ENCODE results near the gene FAM124B. TPM values are rescaled to one million over a fixed set of nuclear protein-coding genes. Genes with fewer than 3 reads are reported as not detected.

Gene FAM124B
- total RNA-seq, 4 donors from 2014 or later = 0.47 to 7.3 (median 2.6) TPM

DNA sequence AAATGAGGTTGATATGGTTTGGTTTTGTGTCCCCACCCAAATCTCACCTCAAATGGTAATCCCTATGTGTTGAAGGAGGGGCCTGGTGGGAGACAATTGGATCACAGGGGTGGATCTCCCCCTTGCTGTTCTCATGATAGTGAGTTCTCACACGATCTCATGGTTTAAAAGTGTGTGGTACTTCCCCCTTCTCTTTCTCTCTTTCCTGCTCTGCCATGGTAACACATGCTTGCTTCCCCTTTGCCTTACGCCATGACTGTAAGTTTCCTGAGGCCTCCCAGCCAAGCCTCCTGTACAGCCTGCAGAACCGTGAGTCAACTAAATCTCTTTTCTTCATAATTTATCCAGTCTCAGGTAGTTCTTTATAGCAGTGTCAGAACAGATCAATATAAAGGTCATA is 24.7 kb upstream of the FAM124B start:
- H3K4me1 ChIP-seq = no peaks in the 10 kb centered on the region
- WGBS, 2 donors (ENCODE audit: low coverage in 1 of 2) = 64 to 69% methylated on average over 3 of the region's 3 CpGs
- H3K27ac ChIP-seq = no peak overlapping the region
- no peaks in the 10 kb centered on the region for H3K27me3 ChIP-seq
- no peak overlapping the region for H3K4me3 ChIP-seq
- TF ChIP-seq, protein P1, sequence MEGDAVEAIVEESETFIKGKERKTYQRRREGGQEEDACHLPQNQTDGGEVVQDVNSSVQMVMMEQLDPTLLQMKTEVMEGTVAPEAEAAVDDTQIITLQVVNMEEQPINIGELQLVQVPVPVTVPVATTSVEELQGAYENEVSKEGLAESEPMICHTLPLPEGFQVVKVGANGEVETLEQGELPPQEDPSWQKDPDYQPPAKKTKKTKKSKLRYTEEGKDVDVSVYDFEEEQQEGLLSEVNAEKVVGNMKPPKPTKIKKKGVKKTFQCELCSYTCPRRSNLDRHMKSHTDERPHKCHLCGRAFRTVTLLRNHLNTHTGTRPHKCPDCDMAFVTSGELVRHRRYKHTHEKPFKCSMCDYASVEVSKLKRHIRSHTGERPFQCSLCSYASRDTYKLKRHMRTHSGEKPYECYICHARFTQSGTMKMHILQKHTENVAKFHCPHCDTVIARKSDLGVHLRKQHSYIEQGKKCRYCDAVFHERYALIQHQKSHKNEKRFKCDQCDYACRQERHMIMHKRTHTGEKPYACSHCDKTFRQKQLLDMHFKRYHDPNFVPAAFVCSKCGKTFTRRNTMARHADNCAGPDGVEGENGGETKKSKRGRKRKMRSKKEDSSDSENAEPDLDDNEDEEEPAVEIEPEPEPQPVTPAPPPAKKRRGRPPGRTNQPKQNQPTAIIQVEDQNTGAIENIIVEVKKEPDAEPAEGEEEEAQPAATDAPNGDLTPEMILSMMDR (IDR thresholded peaks at IDR 0.05) = no peak
- TF ChIP-seq POLR2A (IDR thresholded peaks at IDR 0.05) (no peak), POLR2AphosphoS5 (IDR thresholded peaks at IDR 0.05) (no peak), EP300 (IDR thresholded peaks at IDR 0.05) (no peak)
- peaks cover 0 to 7% (median 0%) of the 10 kb centered on the region in 3 donors for H3K9me3 ChIP-seq
- ATAC-seq = no peak
- no peaks in the 10 kb centered on the region for H3K36me3 ChIP-seq

DNA sequence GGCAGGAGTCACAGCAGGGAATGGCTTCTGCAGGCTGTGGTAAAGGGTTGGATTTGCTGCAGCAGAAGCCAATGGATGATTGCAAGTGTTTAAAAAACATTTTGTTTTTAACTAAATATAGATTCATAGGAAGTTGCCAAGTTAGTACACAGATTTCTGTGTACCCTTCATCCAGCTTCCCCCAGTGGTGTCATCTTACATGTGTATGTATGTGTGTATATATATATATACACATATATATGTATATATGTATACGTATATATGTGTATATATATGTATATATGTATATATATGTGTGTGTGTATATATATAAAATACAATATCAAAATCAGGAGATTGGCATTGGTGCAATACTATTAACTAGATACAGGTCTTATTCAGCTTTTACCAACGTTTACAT is 19.2 kb upstream of the FAM124B start:
- 71 to 87% methylated on average over 2 of the region's 2 CpGs for WGBS, 2 donors (ENCODE audit: low coverage in 1 of 2)
- H3K4me3 ChIP-seq = no peak overlapping the region
- no peaks in the 10 kb centered on the region for H3K4me1 ChIP-seq
- no peak overlapping the region for H3K27ac ChIP-seq
- H3K36me3 ChIP-seq = no peaks in the 10 kb centered on the region
- no peaks in the 10 kb centered on the region for H3K9me3 ChIP-seq
- ATAC-seq = no peak
- H3K27me3 ChIP-seq = no peaks in the 10 kb centered on the region
- TF ChIP-seq POLR2AphosphoS5 (IDR thresholded peaks at IDR 0.05) (no peak), EP300 (IDR thresholded peaks at IDR 0.05) (no peak), POLR2A (IDR thresholded peaks at IDR 0.05) (no peak)
- TF ChIP-seq, protein P1 (IDR thresholded peaks at IDR 0.05) = no peak

DNA sequence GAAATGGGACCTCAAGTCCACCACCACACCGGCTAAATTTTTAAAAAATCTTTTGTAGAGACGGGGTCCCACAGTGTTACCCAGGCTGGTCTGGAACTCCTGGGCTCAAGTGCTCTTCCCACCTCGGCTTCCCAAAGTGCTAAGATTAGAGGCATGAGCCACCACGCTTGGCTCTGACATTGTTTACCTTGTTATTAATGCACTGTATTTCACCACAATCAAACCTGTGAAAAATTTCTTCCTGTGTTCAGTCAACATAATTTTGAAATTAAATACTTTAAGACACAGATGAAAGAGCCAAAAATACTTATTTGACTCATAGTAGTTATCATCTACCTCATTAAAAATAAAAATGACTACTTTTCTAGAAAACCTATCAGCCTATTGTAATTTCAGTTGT is 16.0 kb upstream of the FAM124B start:
- H3K4me1 ChIP-seq = no peaks in the 10 kb centered on the region
- no peak for TF ChIP-seq POLR2AphosphoS5 (IDR thresholded peaks at IDR 0.05)
- TF ChIP-seq, protein P1 (IDR thresholded peaks at IDR 0.05) = no peak
- TF ChIP-seq EP300 (IDR thresholded peaks at IDR 0.05) = no peak
- TF ChIP-seq POLR2A (IDR thresholded peaks at IDR 0.05) = no peak
- H3K9me3 ChIP-seq = no peaks in the 10 kb centered on the region
- no peaks in the 10 kb centered on the region for H3K36me3 ChIP-seq
- no peak for ATAC-seq
- WGBS, 2 donors (ENCODE audit: low coverage in 1 of 2) = 83 to 94% methylated on average over 2 to 3 of the region's 4 CpGs
- H3K27me3 ChIP-seq = no peaks in the 10 kb centered on the region
- no peak overlapping the region for H3K4me3 ChIP-seq
- no peak overlapping the region for H3K27ac ChIP-seq

DNA sequence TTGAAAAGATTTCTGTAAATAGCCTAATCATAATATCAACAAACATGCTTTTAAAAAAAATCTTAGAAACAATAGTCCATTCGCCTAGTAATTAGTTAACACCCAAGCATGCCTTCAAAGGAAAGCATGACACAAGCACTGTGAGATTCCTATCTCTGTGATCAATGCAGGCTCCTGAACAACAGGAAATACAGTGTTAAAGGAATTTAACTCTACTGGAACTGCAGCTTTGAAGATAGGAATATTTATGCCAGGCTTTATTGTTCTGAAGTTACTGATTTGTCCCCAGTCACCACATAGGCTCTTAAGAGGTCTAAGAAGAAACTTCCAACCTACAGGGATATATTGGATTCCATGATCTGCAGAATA is 15.4 kb upstream of the FAM124B start:
- WGBS, 2 donors (ENCODE audit: low coverage in 1 of 2) = 47 to 85% methylated on average over 1 of the region's 1 CpG
- no peaks in the 10 kb centered on the region for H3K27me3 ChIP-seq
- no peak for ATAC-seq
- TF ChIP-seq, protein P1 (IDR thresholded peaks at IDR 0.05) = no peak
- no peak for TF ChIP-seq EP300 (IDR thresholded peaks at IDR 0.05)
- TF ChIP-seq POLR2A (IDR thresholded peaks at IDR 0.05) = no peak
- TF ChIP-seq POLR2AphosphoS5 (IDR thresholded peaks at IDR 0.05) = no peak
- no peaks in the 10 kb centered on the region for H3K4me1 ChIP-seq
- H3K4me3 ChIP-seq = no peak overlapping the region
- H3K36me3 ChIP-seq = no peaks in the 10 kb centered on the region
- H3K9me3 ChIP-seq = no peaks in the 10 kb centered on the region
- H3K27ac ChIP-seq = no peak overlapping the region

DNA sequence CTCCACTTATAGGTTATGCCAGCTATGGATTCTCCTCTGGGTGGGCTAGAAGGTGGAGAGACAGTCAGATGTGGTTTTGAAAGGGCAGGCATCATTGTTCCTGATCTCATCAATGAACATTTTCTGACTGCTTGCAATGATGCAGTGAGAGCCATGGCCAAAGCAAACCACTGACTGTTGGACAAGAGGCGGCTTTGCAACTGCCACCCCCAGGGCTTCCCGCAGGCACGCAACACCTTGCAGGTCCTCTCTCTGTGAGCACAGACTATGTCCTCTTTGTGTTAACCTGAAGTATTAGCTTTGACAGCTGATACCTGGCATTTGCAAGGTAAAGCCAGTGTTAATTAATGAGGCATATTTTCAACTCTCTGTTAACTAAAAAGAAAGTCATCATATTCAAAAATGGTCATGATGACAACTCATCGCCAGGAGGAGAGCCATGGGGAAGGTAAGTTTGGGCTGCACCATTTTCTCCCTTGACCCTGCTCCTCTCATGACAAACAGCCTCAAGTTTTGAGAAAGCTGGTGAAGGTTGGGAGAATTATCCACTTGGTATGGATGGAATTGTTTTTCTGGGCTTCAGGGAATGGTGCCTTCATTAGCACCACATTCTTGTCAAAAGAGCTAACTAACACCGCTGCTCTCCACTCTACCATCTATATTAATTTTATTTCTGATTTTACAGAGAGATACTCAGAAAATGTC is 14.9 kb upstream of the FAM124B start:
- H3K36me3 ChIP-seq = no peaks in the 10 kb centered on the region
- no peak for ATAC-seq
- H3K4me1 ChIP-seq = no peaks in the 10 kb centered on the region
- no peak for TF ChIP-seq POLR2A (IDR thresholded peaks at IDR 0.05)
- no peak for TF ChIP-seq EP300 (IDR thresholded peaks at IDR 0.05)
- TF ChIP-seq POLR2AphosphoS5 (IDR thresholded peaks at IDR 0.05) = no peak
- TF ChIP-seq, protein P1 (IDR thresholded peaks at IDR 0.05) = no peak
- no peak overlapping the region for H3K27ac ChIP-seq
- H3K27me3 ChIP-seq = no peaks in the 10 kb centered on the region
- 84 to 100% methylated on average over 1 to 2 of the region's 5 CpGs for WGBS, 2 donors (ENCODE audit: low coverage in 1 of 2)
- no peak overlapping the region for H3K4me3 ChIP-seq
- H3K9me3 ChIP-seq = no peaks in the 10 kb centered on the region
